Activated CD4-positive, alpha-beta T cell treated with anti-CD3 and anti-CD28 coated beads, Interleukin-2, amount 50 U/mL, for 4 hours (primary cell): ENCODE measurements around the gene TSPAN31.

Experiments used
- DNase-seq, 2 experiments: peaks; one replicate each; pipeline ENCODE4 v3.0.0-alpha.2; 2020

The TSPAN31 gene

GRCh38 chr12:57797933-57798332 is 53.1 kb downstream of the TSPAN31 start:
- DNase-seq, result no peak
